H1 (cell line): ENCODE results near the gene RFX3.

Source experiments
- CHD2 ChIP-seq: IDR thresholded peaks from 2 replicates; pipeline ENCODE4 v1.6.1; 2012; ENCODE audit warnings: low read length, improper control_type of control experiment
- CTCF ChIP-seq, 3 experiments: IDR thresholded peaks; 1 replicate in 2 of 3; 2 replicates in 1 of 3; pipeline versions ENCODE4 v1.5.1 to v1.6.1; 2011; ENCODE audit warnings: low read length in 3 of 3, mild to moderate bottlenecking in 3 of 3, inconsistent platforms in 2 of 3, low read depth in 1 of 3, moderate library complexity in 1 of 3; ENCODE audit not compliant: insufficient read depth in 1 of 3; ENCODE audit errors: control extremely low read depth in 1 of 3
- EP300 ChIP-seq, 2 experiments: IDR thresholded peaks; 1 replicate in 1 of 2; 2 replicates in 1 of 2; pipeline ENCODE4 v1.6.1; 2011 to 2012; ENCODE audit warnings: low read depth in 2 of 2, low read length in 2 of 2, mild to moderate bottlenecking in 2 of 2, borderline replicate concordance in 1 of 2, inconsistent platforms in 1 of 2, moderate library complexity in 1 of 2
- JUN ChIP-seq: IDR thresholded peaks from 2 replicates; pipeline ENCODE4 v1.6.1; 2011; ENCODE audit warnings: low read depth, mild to moderate bottlenecking, improper control_type of control experiment, low read length
- POLR2A ChIP-seq, 2 experiments: IDR thresholded peaks; 1 replicate in 1 of 2; 2 replicates in 1 of 2; pipeline ENCODE4 v1.6.1; 2011; ENCODE audit warnings: low read depth in 2 of 2, low read length in 2 of 2, mild to moderate bottlenecking in 2 of 2; ENCODE audit errors: control extremely low read depth in 1 of 2
- POLR2AphosphoS5 ChIP-seq: IDR thresholded peaks from 2 replicates; pipeline ENCODE4 v1.6.1; 2011; ENCODE audit warnings: low read depth, low read length
- SIRT6 ChIP-seq: IDR thresholded peaks from one replicate; pipeline ENCODE4 v1.7.1; 2012; ENCODE audit warnings: low read length, inconsistent platforms

GRCh38 chr9:3244963-3245653, 280.7 kb downstream of the RFX3 start:
- TF ChIP-seq CTCF (IDR thresholded peaks at IDR 0.05; ENCODE audit: control extremely low read depth in 1 of 3, insufficient read depth in 1 of 3, low read depth in 1 of 3, low read length in 3 of 3) (no peak), JUN (no peak), POLR2AphosphoS5 (no peak), CHD2 (no peak), POLR2A (IDR thresholded peaks at IDR 0.05; ENCODE audit: control extremely low read depth in 1 of 2, low read depth in 2 of 2, low read length in 2 of 2) (no peak), EP300 (IDR thresholded peaks at IDR 0.05; ENCODE audit: borderline replicate concordance in 1 of 2, low read depth in 2 of 2, low read length in 2 of 2) (no peak), SIRT6 (no peak)
